SIG-M5 treated with dmso at 0.1 percent for 504 hours (cell line): ENCODE measurements around the gene CYTH4.

ENCODE experiments used
- DNase-seq: peaks from one replicate; lab custom pipeline; 2025; ENCODE audit not compliant: unreplicated experiment; lab: John Stamatoyannopoulos, UW

Gene CYTH4

GRCh38 chr22:37306494-37306829 is 24.2 kb downstream of the CYTH4 start:
- no peak for DNase-seq

- no peak for DNase-seq
Measured at GRCh38 chr22:37308385-37309200, 26.3 kb downstream of the CYTH4 start.

GRCh38 chr22:37309211-37310074 is 27.1 kb downstream of the CYTH4 start:
- peak; percentile 67 for DNase-seq

- no peak for DNase-seq
Measured at GRCh38 chr22:37310075-37310606, 27.8 kb downstream of the CYTH4 start.

GRCh38 chr22:37310815-37311595 is 28.7 kb downstream of the CYTH4 start:
- DNase-seq = no peak

- DNase-seq = no peak
Measured at GRCh38 chr22:37311761-37312312, 29.5 kb downstream of the CYTH4 start.

- DNase-seq = no peak
Measured at GRCh38 chr22:37312549-37313183, 30.4 kb downstream of the CYTH4 start.

GRCh38 chr22:37313376-37314314 is 31.3 kb downstream of the CYTH4 start:
- DNase-seq = no peak

- no peak for DNase-seq
Measured at GRCh38 chr22:37314315-37315074, 32.2 kb downstream of the CYTH4 start.

- DNase-seq = no peak
Measured at GRCh38 chr22:37316405-37316804, 34.1 kb downstream of the CYTH4 start.

GRCh38 chr22:37316875-37317371 is 34.6 kb downstream of the CYTH4 start:
- peak; percentile 53 for DNase-seq

- no peak for DNase-seq
Measured at GRCh38 chr22:37317698-37318210, 35.4 kb downstream of the CYTH4 start.

GRCh38 chr22:37318364-37319109 is 36.2 kb downstream of the CYTH4 start:
- no peak for DNase-seq

GRCh38 chr22:37319469-37319868 is 37.2 kb downstream of the CYTH4 start:
- DNase-seq = no peak

GRCh38 chr22:37320726-37321677 is 38.7 kb downstream of the CYTH4 start:
- peak; percentile 25 for DNase-seq

- DNase-seq = no peak
Measured at GRCh38 chr22:37324340-37325038, 42.2 kb downstream of the CYTH4 start.
